GM12873 (cell line): Measurements from ENCODE around the gene ST6GALNAC2.

Experiments used
- TF ChIP-seq, protein P1 (sequence below): IDR thresholded peaks from 2 replicates; pipeline ENCODE4 v1.5.1; 2012; ENCODE audit warnings: low read depth, mild to moderate bottlenecking, moderate library complexity, low read length, control low read depth; ENCODE audit not compliant: insufficient read depth; ENCODE audit errors: missing control alignments

ST6GALNAC2 gene

DNA sequence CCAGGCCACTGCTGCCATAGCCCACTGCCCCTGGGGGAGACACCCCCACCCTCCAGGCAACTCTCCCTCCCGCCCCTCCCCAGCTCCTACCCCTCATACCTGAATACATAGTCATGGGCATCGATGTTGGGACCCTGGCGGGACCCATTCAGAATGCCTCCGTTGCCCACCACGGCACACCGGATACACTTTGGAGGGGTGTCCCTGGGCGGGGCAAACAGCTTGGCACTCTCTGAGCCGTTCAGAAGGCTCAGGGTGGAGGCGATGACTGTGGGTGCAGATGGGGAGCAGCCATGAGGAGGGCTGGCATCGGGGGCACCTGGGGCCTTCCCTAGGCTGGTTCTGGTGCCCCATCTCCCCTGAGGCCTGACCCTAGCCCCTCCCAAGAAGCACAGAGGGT, 12.6 kb downstream of the ST6GALNAC2 start:
- TF ChIP-seq, protein P1, sequence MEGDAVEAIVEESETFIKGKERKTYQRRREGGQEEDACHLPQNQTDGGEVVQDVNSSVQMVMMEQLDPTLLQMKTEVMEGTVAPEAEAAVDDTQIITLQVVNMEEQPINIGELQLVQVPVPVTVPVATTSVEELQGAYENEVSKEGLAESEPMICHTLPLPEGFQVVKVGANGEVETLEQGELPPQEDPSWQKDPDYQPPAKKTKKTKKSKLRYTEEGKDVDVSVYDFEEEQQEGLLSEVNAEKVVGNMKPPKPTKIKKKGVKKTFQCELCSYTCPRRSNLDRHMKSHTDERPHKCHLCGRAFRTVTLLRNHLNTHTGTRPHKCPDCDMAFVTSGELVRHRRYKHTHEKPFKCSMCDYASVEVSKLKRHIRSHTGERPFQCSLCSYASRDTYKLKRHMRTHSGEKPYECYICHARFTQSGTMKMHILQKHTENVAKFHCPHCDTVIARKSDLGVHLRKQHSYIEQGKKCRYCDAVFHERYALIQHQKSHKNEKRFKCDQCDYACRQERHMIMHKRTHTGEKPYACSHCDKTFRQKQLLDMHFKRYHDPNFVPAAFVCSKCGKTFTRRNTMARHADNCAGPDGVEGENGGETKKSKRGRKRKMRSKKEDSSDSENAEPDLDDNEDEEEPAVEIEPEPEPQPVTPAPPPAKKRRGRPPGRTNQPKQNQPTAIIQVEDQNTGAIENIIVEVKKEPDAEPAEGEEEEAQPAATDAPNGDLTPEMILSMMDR: no peak

DNA sequence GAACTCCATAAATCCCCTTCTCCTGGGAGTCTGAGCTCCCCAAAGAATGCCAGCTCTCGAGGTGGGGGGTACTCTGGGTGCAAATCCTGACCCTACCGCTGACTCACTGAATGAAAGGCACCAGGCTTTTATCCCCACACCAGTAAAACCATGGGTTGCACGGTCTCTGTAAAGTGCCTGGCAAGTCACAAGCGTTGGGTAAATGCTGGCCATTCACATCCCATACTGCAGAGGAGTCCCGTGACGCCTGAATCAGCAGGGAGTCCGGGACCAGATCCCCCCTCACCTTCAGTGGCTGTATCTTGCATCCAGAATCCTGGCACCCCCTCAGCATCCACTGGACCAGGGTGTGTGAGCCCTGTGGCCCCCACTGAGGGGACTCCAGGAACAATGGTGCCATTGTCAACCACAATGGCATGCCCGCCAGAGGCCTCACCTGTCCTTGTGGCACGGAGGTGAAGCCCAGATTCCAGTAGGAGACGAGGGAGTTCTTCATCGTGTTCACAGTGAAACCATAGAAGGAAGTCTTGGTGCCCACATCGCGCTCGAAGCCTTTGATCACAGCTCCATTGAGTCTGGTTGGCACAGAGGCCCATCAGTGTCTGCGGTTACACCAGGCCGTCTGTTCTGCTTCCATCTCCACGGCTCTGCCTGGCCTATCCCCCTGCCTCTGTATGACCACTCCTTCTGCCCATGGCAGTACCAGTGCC, 13.3 kb downstream of the ST6GALNAC2 start:
- TF ChIP-seq, protein P1: no peak

DNA sequence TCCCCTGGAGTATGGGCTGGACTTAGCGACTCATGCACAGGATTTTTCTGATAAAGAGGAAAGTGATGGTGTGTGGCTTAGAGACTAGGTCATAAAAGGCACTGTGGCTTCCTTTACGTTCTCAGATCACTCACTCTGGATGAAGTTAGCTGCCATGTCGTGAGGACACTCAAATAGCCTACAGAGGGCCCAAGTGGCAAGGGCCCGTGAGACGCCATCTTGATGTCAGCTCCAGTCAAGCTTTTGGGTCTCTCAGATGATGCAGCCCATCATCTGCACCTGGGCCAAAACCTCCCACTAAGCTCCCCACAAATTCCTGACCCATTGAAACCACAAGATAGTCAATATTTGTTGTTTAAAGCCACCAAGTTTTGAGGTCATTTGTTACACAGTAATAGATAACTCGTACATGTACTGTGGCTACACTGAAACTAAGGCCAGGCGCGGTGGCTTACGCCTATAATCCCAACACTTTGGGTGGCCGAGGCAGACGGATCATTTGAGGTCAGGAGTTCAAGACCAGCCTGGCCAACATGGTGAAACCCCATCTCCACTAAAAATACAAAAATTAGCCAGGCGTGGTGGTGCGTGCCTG, 14.7 kb downstream of the ST6GALNAC2 start:
- TF ChIP-seq, protein P1: no peak

DNA sequence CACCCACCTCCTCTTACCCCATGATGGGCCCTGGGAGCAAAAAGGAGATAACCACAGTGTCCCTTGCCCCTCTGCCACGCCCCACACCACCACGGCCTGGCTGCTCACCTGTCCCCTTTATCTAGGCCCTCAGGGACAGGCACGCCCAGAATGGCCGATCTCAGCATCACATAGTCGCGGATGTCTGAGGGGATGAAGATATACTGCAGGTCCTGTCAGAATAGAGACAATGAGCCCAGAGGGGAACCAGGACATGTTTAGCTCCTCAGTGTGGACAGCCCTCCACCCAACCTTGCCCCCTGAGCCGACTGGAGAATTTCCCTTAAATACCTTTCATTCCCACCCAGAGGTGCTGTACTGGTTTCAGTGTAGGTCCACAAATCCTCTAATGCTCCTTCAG, 15.2 kb downstream of the ST6GALNAC2 start:
- TF ChIP-seq, protein P1: no peak

DNA sequence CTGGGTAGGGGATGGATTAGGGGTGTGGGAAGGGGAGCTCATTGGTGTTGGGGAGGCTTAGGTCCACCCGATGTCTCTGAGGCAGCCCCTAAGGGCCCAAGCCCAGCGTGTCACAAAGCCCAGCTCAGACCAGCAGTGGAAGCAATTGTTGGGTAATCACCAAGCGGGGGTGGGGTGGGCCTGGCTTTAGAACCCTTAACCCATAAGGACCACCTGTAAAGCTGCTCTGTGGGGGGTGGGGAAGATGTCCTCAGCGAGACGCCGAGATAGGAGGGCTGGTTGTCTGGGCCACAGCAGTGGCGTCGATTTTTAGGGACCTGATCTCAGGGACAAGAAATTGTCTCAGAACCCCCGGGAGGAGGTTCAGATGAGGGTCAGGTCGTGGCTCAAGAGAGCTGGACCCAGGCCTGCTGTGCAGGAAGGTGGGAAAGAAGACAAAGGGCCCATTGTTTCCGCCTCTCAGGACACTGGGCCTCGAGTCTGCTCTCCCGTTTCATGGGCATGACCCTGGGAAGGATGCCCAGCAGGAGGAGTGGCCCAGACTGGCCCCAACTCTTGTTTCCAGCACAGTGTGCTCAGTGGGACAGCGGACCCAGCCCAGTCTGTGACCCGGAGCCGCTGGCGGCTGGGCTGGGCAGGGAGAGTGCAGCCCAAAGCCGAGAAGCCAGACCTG, 15.9 kb downstream of the ST6GALNAC2 start:
- TF ChIP-seq, protein P1: no peak

DNA sequence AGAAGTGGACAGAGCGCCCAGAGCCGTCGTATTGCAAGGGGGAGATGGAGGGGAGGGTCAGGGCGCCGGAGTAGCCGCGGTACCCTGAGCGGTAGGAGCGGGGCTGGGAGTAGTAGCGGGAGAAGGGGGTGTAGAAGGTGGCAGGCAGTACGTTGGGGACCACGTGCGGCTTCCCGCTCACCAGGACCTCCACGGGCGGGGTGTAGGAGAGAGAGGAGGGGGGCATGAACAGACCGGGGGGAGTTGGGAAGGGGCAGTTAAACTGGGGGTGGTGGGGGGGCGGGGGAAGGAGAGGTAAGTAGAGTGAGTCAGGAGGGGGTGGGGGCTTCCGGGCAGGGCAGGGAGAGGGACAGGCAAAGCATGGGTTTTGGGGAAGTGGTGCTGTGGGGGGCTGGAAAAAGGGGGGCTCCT, 16.8 kb downstream of the ST6GALNAC2 start:
- TF ChIP-seq, protein P1: no peak
